Activated CD4-positive, alpha-beta T cell treated with anti-CD3 and anti-CD28 coated beads for 4 hours (primary cell): ENCODE data around the gene ZDHHC17.

Source experiments
- DNase-seq, 2 donors: peaks; one replicate each; pipeline ENCODE4 v3.0.0-alpha.2; 2020

The ZDHHC17 gene

DNA sequence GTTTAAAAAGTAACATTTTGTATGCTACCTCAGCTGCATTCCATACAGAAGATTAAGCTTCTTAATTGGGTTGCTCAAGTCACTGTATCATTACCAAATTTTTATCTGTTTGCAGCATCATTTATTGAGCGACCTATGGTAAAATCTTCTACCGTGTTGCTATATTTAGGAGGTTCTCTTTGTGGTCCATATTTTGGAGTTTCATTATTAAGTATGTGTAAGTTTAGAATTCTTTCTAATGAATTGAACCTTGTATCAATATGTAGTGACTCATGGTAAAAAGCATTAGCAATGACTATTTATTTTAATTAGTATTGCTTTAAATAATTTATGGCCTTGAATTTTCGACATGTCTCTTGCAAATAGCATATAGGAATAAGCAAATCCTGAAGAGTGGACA lies 72.7 kb downstream of the ZDHHC17 start:
- no peak for DNase-seq

DNA sequence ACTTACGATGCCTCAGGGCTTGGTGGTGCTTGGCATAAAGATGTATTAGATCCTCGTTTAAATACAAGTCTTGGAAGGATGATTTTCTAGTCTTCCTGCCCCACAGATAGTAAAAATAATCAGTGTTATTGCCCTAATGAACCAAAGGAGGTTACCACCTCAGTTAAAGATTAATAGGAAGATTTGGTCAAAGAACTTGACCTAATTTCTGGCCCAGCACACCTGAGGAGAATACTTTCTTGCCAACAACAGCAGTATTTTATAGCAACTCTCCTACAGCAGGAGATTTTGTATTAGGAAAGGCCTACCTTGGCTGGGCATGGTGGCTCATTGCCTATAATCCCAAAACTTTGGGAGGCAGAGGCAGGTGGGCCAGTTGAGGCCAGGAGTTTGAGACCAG lies 83.3 kb downstream of the ZDHHC17 start:
- no peak for DNase-seq

DNA sequence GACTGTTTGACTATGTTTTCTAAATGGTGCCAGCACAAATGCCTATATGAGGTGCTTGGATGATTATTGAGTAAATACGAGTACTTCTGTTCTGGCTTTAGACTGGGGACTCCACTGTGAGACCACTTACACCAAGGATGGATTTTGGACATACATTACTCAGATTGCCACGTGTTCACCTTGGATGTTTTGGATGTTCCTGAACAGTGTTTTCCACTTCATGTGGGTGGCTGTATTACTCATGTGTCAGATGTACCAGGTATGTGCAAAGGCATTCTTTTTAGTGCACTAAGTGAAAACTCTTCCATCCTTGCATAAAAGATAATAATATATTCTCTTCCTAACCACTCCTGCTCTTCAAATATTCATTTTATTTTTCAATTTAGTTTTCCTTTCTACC lies 84.2 kb downstream of the ZDHHC17 start:
- no peak for DNase-seq

DNA sequence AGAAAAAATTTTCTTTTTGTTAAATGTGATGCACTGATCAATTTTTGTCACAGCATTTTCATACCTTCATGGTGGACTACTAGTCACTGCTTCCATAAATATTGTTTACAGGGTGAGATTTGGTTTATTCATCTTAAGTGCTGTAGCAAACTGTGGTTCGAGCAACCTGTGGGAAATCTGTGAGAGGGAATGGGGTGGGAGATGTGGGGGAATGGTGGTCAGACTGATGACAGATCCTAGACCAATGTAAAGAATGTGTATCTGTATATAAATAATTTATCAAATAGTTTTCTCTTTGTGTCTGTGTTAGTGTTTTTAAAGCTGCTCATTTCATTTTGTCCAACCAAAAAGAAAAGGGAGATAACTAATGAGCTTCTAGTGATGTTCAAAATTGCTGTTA lies 88.2 kb downstream of the ZDHHC17 start:
- DNase-seq, result no peak

DNA sequence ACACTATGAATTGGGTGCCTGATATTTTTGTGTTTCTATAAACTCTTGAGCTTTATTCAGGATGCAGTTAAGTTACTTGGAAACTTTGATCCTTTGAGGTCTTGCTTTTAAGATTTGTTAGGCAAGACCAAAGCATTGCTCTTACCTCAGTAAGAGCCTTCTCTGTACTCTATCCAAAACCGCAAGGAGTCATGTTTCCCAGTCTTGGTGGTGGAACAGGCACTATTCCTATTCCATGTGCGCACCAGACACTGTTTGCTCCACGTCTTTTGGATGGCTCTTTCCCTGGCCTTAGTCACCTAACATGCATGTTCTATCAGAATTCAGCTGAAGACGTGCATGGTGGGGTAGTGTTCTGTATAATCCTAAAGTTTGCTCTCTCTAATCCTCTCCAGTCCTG lies 91.4 kb downstream of the ZDHHC17 start:
- no peak for DNase-seq

DNA sequence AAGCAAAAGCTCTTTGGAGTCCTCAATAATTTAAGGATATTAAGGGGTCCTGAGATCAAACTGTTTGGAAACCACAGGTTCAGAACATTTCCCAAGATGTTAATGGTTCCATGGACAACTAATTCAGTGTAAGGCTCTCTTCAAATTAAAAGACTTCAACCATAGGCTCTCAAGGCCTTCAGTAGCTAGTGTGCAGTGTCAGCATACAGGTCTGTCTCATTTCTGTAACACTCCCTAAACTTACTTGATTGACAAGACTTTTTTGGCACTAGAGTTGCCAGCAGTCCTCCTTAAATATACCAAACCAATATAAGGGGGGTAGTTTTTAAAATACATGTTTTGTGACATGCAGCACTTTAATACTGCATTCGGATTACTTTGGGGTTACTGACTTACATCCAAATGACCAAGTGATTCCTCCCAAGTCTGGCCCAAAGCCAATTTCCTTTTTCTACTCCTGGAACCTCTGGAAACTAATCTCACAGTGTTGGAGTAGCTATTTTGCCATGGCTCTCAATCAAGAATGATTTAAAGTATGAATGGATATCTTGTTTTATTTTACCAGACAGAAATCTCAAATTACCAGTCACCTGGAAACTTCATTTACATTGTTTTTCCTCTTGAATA lies 92.2 kb downstream of the ZDHHC17 start:
- DNase-seq, result no peak

DNA sequence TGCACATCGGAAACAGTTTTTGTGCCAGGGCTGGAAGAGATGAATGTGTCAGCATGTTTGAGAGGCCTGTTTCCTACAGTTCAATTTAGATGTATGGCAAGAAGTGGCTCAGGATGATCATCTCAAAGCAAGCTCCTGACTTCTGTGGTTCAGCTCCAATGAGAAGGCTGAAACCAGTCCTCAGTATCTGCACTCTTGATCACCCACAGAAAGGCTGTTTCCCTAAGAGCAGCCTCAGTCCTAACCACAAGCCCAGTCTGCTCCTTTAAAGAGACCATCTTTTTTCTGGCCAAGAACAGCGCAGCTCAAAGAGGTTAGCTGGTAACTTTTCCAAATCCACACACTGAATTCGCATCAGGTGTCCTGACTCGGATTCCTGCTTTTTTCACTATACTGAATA lies 95.7 kb downstream of the ZDHHC17 start:
- no peak for DNase-seq

DNA sequence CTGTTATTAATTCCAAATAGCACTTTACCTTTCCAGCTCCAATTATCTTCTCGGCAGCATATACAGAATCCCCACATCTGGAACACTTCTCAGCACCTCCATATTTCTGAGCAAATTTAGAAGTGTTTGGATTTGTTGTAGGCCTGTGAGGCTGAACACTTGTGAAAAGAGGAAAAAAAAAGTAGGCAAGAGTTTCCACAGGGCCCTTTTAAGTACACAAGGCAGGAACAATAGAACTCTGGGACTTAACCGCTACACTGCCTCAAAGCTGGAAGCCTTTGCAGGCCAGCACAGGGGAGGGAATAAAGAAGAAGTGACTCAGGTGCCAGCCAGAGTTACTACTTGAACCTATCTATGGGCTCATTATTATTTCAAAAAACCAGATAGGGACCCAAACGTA lies 96.3 kb downstream of the ZDHHC17 start:
- no peak for DNase-seq

DNA sequence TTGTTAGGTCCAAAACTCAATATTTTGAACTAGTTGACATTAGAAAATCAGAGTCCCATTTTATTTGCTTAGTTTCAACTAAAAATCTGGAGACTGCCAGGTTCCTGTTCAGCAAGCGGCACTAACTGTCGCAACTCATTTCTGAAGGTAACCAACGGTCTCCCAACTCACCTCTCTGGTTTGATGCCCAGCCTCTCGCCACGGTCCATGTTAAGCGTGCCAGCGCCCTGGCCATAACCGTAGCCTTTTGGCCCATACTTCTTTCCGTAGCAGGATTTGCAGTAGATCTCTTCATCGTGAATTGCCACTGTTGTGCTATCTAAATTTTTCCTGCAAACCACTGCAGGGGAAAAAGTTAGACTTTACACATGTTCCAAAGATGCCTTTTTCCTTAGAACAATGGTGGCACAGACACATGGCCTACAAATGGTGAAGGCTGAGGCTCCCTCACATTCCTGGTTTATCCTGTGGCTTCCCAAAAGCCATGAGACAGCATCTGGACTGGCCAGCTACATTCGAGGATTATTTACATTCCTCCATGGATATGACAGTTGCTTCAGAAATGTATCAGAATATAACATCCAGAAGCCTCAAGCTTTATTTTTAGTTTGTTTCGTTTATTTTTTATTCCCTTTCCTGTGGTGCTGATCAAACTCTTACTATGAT lies 99.2 kb downstream of the ZDHHC17 start:
- DNase-seq, result no peak

DNA sequence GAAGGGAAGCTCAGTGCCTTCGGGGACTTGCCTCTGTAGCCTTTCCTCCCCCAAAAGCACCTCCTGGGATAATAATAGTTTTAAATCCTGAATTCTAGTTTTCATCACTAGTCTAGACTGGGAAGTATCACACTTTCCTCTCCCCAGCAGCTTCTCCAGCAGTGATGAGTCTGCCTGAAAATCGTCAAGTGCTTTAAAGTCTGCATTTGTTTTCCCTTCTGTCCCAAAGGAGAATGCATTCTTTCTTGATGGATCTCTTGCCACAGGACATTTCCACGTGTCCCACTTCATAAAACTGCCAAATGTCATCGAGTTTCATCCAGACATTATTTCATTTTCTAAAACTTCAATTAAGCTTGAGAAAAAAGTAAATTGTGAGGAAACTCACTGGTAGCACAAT lies 99.9 kb downstream of the ZDHHC17 start:
- DNase-seq, result no peak

DNA sequence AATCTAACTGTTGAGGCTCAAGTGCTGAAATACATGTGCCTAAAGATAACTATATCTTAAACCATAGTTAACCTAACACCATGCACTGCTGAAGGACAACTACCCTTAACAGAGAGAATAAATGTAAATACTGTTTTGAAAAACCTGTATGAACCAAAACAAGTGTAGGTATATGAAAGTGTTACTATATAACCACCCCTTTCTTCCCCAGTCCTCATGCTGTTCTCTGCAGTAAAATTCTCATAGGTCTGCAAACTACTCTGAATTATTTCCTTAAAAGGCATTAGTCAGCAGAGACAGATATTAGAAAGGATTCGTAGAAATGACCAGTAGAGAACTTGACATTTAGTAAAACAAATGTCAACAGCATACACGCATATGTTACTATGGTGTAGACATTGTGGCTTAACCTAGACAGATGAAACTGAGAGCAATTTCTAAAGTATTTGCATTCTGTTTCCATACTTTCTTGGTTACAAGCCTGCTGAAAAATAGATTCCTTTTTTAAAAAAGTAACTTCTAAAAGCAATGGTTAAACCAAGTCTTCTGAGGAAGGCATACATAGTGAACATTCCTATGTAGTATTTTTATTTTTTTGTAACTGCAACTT lies 101.0 kb downstream of the ZDHHC17 start:
- no peak for DNase-seq

DNA sequence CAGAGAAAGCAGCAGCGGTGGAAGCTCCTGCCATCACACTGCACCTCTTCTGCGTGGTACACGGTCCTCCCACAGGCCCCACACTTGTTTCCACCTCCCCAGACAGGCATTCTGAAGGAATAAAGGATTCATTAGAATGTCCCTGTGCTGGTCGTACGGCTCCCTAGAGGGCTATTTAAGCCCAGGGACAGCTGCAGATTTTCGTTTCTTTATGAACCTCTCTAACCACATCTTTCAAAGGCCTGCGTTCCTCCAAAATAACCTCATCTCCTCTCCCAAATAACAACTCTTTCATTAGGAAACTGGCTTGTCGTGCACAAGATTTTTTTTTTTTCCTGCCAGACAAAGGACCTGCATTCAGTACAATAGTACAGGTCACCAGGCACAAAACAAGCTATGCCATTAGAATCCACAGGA lies 102.2 kb downstream of the ZDHHC17 start:
- DNase-seq, result no peak

DNA sequence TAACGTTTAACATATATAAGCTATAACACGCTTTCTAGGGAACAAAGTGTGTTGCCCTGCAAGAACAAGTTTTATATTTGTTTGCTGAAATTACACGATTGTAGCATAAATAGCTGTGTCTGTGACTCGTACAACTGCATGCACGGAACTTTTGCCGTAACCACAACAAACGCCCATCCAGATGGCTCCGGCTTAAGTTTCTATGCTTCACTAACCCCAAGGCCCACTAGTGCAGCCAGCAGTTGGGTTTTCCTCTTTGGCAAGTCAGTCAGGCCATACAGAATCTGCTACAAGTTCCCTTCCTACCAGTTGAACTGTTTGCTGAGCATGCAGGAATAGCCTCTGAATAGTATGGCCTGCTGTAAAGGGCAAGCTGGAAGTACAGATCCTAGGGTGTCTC lies 102.8 kb downstream of the ZDHHC17 start:
- DNase-seq, result no peak

DNA sequence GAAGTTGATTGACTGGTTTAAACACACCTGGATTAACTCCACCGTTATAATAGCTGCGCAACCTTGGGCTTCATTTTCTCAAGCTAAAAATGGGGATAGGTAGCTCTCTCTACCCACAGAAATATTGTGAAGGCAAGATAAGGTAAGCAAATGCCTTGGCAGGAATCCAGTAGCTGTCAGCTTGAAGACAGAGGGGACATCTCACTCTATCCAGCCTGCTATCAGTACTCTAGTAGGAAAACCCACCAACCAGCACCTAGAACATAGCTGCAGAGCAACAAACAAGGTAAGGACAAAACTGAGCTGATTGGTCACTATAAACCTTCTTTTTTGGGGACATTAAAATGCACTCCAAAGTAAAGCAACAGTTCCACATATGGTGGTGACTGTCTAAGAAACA lies 107.2 kb downstream of the ZDHHC17 start:
- no peak for DNase-seq

DNA sequence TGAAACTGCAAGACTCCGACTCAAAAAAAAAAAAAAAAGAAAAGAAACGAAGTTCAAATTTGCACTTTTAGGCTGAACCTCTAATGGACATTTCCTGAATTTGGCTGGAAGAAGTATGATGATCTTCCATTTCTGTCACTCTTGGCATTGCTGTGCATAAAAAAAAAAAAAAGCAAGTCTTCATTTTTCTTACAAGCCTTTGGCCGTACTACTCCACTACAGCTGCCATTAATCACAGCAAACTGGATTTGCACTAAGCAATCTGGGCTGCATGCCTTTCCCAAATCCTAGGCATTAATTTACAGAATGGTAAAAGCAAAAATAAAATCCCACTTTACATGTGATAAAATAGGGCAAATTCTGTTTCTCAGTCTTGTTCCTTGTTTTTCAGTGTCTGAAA lies 107.8 kb downstream of the ZDHHC17 start:
- no peak for DNase-seq

DNA sequence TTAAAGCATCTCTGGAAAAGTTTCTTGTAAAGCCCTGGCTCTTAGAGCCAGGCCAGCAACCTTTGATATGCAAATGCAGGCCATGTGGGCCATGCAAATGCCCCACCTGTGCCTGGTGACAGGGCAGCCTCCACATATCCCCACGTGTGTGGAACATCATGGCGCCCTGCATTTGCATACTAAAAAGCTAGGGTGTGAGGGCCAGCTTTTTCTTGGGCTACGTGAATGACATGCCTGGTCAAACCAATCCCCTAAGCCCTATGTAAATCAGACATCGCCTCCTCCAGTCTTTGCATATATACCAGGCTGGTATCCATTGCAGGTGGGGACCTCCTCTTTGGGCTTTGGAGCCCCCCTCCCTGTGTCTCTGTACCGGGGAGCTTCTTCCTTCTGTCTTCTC lies 108.5 kb downstream of the ZDHHC17 start:
- DNase-seq, result no peak

DNA sequence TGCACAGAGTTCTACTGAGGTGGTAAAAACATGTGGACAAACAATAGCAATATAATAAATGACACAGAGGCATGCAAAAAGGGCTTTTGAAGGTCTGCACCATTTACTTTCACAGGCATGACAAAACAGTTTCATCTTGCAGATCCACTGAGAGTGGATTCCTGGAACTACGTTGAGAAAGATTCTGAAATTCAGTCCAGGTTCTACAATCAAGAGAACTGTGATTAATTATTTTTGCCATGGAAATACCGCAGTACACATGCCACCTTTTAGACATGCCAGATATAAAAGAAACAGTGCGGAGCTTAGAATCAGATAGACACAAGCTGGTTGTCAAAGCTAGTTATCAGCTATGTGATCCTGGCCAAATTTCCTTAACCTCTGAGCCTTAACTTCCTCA lies 110.1 kb downstream of the ZDHHC17 start:
- DNase-seq, result no peak

DNA sequence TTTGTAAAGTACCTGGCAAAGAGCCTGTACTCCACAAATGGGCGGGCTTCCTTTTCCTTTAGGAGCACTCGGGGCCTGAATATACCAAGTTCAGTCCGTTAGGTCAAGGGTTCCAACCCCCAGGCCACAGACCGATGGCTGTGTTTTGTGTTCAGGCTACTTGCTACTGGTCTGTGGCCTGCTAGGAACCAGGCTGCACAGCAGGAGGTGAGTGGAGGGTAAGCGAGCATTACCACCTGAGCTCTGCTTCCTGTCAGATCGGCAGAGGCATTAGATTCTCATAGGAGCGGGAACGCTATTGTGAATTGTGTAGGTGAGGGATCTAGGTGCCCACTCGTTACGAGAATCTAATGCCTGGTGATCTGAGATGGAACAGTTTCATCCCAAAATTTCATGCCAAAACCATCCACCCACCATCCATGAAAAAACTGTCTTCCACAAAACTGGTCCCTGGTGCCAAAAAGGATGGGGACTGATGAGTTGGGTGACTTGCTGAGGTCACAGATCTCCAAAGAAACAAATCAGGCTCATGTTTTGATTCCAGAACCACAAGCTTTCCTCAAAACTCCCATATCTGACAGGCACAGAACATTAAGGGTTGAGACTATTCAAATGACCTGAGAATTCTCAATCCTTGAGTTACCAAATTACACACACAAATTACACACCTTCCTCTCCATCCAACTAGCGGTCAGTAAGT lies 110.7 kb downstream of the ZDHHC17 start:
- no peak for DNase-seq

DNA sequence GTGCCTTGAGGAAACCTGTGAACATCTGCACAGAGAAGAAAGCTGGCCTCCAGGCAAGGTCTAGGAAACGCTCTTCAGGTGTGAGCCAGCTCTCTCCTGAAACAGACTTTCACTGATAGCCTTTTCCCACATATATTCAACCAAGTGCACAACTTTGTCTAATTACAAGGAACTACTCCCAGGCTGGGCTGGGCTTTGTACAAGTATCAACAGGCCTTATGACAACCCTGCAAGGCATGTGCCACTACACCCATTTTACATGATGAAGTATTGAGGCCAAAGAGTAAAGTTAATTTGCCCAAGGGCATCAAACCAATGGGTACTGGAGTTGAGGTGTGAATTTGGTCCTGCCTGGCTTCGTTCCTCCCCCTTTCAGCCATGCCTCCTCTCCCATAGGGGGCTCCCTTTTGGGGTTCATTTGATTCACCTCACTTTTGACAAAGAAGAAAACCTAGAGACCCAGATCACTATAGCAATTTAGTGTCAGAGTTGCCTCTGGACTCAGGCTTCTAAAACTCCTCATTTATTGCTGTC lies 112.8 kb downstream of the ZDHHC17 start:
- no peak for DNase-seq

DNA sequence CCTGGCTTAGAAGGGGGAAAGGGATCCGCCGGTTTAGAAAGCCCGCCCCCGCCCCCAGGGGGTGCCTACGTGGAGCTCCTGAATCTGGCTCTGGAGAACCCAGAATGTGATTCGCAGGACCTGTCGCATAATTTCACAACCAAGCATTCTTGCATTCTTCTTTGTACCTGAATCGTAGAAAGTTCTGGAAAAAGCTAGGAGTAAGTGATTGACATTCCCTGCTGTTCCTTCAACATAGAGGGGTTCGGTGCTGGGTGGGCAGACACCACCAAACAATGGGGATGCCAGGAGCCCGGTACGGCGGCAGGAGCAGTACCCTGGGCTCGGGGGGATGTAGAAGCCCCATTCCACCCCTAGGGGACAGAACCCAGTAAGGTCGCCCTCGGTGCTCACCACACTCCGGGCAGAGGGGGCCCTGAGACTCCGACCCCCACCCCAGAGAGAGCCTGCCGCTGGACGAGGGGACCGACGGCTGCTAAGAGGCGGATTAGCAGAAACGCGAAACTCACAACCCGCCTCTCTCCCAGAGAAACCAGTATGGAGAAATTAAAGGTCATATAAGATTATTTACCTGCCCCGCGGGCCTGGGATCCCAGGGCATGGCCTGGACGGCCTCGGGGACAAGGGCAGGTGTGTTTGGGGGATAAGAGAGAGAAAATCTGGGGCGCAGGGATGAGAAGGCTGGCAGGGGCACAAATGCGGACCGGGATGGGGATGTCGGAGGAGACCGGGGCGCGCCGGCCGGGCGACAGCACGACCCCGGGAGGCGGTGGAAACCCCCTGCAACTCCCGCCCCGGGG lies 114.4 kb downstream of the ZDHHC17 start:
- DNase-seq, result no peak

DNA sequence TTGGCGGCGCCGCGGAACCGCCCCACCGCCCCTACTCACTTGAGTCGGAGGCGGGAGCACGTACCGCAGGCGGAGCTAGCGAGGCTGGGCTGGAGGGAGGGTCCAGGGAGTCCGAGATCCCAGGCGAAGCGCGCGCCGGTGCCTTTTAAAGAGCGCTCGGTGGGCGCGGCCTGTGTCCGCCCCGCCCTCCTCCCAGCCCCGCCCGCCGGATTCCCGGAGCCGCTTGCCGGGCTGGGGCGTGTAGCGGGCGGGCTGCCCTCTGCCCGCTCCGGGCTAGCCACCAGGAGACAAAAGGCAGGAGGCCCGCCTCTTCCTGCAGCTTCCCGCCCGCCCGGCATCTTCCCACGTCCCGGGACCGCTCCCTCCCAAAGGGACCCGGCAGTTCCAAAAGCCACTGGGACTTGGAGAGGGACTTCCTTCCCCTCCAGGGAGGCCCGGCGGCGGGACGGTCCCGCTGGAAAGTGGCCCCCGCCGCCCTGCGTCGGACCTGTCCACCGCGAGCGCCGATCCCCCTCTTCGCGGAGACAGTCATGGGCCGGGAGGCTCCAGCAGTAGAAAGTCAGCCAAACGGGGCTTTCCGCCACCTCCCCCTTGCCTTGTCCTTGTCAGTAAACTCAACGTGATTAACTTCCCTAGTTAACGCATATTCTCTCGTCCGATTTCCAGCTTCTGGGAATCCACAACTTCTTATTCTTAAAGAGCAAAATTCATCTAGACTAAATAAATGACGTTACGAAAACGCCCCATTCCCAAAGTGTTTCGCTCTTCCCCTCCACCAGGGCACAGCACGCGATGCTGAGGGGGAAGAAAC lies 115.2 kb downstream of the ZDHHC17 start, which contains the start of gene CSRP2:
TSS of gene CSRP2 (minus strand) at position 121 of the 811 bp plus-strand sequence. CDS start 12,759 bp downstream, outside the sequence.
- peak; percentile 43 to 47 for DNase-seq
